GM12891 (cell line): Measurements from ENCODE around the gene ACKR2.

Experiments
- POLR2A ChIP-seq: IDR thresholded peaks from 2 replicates; pipeline ENCODE4 v1.6.1; 2011; ENCODE audit warnings: low read depth, low read length, control low read depth
- POLR2AphosphoS5 ChIP-seq: IDR thresholded peaks from 2 replicates; pipeline ENCODE4 v1.6.1; 2011; ENCODE audit warnings: low read depth, low read length, control low read depth
- POU2F2 ChIP-seq: IDR thresholded peaks from 2 replicates; pipeline ENCODE4 v1.6.1; 2011; ENCODE audit warnings: low read depth, mild to moderate bottlenecking, control low read depth, low read length, moderate library complexity
- SPI1 ChIP-seq: IDR thresholded peaks from 2 replicates; pipeline ENCODE4 v1.6.1; 2011; ENCODE audit warnings: low read depth, low read length, control low read depth
- TAF1 ChIP-seq: IDR thresholded peaks from 2 replicates; pipeline ENCODE4 v1.6.1; 2011; ENCODE audit warnings: low read depth, low read length, control low read depth

DNA sequence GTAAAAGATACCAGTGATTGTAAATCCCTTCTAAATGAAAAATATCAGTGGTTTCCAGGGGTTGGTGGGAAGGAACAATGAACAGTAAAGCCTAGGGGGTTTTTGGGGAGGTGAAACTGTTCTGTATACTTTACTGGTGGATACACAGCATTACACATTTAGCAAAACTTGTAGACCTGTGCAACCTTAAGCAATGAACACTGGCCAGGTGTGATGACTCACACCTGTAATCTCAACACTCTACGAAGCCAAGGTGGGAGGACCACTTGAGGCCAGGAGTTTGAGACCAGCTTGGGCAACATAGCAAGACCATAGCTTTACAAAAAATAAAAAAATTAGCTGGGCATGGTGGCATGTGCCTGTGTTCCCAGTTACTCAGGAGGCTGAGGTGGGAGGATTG, 38.0 kb upstream of the ACKR2 start:
- no peak for TF ChIP-seq POLR2A
- TF ChIP-seq POLR2AphosphoS5, result no peak
- TF ChIP-seq TAF1, result no peak
- no peak for TF ChIP-seq POU2F2
- TF ChIP-seq SPI1, result no peak
